Fibroblast of villous mesenchyme (primary cell): ENCODE results near the gene KCNQ4. TPM values are rescaled to one million over a fixed set of nuclear protein-coding genes. Genes with fewer than 3 reads are reported as not detected.

Experiments
- DNase-seq: peaks from one replicate; pipeline ENCODE4 v3.0.0-alpha.2; 2010; ENCODE audit warnings: low read depth
- H3K4me3 ChIP-seq: 2 replicates; pipeline ENCODE4 v1.5.1; 2011; ENCODE audit warnings: low read depth, mild to moderate bottlenecking, low read length
- CTCF ChIP-seq: IDR thresholded peaks from 2 replicates; pipeline ENCODE4 v1.5.1; 2012; ENCODE audit warnings: low read depth, mild to moderate bottlenecking, low read length; ENCODE audit not compliant: insufficient read depth
- total RNA-seq: library from RNA; depleted of rRNA; stranded (reverse); fragments of >200 nt; gene quantifications from 2 replicates; pipeline ENCODE4 v1.2.3, GENCODE V29; 2012

Gene KCNQ4
- total RNA-seq, 1 donor: under 0.01 TPM

DNA sequence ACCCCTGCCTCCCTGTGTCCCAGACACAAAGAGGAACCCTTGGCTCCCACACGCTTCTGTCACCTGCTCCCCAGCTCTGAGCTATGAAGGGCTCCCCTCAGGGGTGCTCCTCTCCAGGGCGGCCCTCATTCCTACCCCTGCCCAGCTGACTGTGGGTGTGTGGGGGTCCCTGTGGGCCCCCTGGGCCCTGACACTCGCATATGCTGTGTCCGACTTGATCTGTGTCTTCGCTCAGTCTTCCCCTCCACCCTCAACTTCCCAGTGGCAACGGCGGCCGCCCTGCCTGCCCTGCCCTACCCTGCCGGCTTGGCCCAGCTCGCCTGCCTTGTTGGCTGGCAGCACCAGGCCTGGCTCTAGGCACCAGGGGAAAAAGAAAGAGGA lies 1.2 kb downstream of the KCNQ4 start:
- TF ChIP-seq CTCF: no peak
- no peak for DNase-seq
- H3K4me3 ChIP-seq: no peak overlapping the region

DNA sequence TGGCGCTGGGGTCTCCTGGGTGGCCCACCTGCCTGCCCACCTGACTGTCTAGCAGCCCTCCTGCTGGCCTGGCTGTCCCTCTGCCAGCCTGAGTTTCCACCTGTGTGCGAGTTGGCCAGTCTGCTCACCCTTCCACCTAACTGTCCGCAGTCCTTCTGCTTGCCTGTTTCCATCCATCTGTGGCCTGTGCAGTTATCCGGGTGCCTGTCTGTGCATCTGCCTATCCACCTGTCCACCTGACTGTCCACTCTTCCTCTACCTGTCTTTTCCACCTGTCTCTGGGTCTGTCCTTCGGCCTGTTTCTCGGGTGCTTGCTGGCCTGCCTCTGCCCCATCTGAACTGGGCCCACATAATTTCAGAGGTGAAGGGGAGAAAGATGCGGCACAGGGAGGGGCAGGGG lies 1.9 kb downstream of the KCNQ4 start:
- DNase-seq: no peak
- TF ChIP-seq CTCF: no peak
- H3K4me3 ChIP-seq: no peak overlapping the region

DNA sequence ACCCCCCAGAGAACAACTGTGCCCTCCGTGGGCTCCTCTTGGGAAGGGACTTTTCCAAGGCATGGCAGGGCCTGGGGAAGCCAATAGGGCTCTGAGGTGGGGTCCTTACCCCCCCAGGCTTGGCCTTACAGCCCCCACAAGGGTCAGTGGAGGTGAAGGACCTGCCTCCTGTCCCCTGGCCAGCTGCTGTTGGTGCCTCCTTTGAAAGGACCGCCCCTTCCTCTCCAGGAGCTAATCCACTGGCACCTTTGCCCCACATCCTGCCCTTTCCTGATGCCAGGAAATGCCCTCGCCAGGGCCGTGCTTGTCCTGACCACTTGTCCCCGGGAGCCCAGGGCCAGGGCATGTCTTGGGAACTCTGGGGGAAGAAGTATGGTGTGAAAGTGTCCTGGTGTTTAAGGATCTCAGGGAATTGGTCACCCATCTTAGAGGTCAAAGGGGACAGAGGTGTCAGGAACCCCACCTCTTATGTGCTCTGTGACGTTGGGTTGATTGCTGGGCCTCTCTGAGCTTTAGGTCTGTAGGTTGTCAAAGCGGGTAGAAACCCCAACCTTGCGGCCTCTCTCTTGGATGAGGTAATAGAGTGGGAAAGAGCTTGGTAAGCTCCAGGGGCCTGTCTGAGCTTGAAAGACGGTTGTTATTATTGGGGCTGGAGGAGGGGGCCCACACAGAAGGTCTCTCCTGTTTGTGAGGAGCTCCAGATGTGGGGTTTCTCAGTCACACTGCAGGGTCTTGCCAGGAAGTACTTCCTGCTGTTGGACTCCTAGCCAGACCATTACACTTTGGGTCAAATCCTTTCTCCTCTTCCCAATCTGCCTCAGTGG lies 2.8 kb downstream of the KCNQ4 start:
- TF ChIP-seq CTCF: no peak
- DNase-seq: no peak
- no peak overlapping the region for H3K4me3 ChIP-seq

DNA sequence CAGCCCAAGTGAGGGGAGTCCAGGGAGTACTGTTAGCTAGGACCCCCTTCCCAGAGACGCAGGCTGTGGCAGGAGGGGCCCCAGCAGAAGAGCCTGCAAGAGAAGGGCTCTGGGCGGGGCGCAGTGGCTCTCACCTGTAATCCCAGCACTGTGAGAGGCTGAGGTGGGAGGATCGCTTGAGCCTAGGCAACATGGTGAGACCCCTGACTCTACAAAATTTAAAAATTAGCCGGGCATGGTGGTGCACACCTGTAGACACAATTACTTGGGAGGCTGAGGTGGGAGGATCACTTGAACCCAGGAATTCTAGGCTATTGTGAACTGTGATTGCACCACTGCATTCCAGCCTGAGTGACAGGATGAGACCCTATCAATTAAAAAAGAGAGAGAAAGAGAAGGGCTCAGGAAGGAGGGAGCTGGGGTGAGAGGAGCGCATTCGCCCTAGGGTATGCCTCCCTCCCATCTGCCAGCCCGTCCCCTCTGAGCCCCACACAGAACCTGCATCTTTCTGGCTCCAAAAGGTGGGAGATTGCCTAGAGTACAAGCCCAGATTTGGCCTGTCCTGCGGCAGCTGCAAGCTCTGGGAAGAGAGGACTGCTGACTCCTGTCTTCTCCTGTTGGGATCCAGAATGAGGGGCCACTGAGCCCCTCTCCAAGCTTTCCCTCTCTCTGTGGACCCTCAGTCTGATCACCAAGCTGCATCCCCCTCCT lies 3.6 kb downstream of the KCNQ4 start:
- H3K4me3 ChIP-seq: no peak overlapping the region
- DNase-seq: no peak
- no peak for TF ChIP-seq CTCF

- DNase-seq: no peak
- TF ChIP-seq CTCF: no peak
Measured at GRCh38 chr1:40787737-40788560, 4.4 kb downstream of the KCNQ4 start.

DNA sequence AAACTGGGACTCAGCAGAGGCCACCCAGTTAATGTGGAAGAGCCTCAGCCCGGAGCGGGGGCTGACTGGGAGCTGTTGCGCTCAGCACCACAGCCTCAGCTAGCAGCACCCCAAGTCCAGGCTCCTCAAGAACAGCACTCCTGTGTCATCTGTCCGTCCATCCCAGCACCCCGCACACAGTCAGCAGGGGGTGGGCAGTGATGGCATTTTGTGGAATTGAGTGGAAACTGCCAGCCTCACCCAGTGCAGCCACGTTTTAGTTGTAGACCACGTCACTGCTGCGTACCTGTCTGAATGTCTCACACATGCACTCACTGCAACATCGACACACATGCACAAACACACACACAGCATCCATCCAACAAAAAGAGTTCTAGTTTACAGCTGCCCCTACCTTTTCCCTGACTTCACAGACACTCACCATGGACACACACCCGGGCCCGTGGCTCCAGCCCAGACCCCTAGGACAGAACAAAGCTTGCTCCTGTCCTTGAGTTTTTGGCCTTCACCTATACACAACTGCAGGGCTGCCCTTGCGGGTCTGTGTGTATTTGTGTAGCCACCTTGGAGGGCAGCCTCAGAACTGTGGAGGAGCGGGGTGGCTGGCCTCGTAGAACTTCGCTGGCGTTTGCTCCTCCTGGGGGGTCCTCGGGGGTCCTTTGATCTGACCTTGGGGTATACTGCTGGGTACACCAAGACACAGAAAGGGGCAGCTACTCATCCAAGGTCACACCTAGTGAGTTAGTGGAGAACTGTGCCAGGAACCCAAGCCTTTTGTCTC lies 5.2 kb downstream of the KCNQ4 start:
- no peak for DNase-seq
- H3K4me3 ChIP-seq: no peak overlapping the region
- no peak for TF ChIP-seq CTCF

More at GRCh38 chr1:40787737-40788560, 4.4 kb downstream of the KCNQ4 start:
- H3K4me3 ChIP-seq: no peak overlapping the region
